ENCODE results near the gene GPR84. TPM values are rescaled to one million over a fixed set of nuclear protein-coding genes. Genes with fewer than 3 reads are reported as not detected.

GPR84 gene
- total and polyA plus RNA-seq, 10 of the 15 experiments (the other 5 are each of a cell fraction or from before 2014, with no cell fraction given) = 0.37 to 4.7 (median 2.6) TPM

GRCh38 chr12:54357506-54358190 is 6.6 kb downstream of the GPR84 start (continued):
- no peak for TF ChIP-seq RELA (IDR thresholded peaks at IDR 0.05; ENCODE audit: borderline replicate concordance, partially characterized antibody)
- TF ChIP-seq SIX5 (IDR thresholded peaks at IDR 0.05; ENCODE audit: low read depth, low read length, severe bottlenecking) = no peak

DNA sequence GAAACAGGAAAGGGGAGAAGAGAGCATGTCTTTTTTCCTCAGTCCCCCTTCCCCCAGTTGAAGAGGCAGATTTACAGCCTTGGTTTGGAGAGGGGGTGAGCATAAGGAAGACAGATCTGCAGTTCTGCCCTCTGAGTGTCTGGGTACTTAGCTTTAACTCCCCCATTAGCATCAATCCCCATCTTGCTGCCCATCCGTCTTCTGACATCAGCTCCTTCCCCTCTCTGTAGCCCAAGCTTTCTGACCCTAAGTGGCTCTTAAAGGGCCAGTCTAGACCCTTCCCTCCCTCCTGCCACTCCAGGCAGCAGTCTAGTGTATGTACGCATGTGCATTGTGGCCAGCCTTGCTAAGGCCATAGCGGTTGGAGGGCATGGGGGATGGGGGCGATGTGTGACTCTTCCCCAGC is 7.3 kb downstream of the GPR84 start:
- H3K4me2 ChIP-seq (ENCODE audit: control insufficient read depth, insufficient read depth) = no peak overlapping the region
- ChIA-PET RAD21 (ENCODE audit: unreplicated experiment) (interaction anchor here (0.9 to 2.7 kb wide), 4 partner anchors 19 to 142 kb away, joined by 3 to 22 read pairs (median 3); partner anchors contain the start of gene COPZ1), CTCF (interaction anchor here (0.7 to 8.6 kb wide), 8 partner anchors 11 to 138 kb away, joined by 3 to 116 read pairs (median 37); partner anchors contain the start of gene COPZ1), POLR2A (interaction anchor here (0.5 to 3.8 kb wide), 7 partner anchors 14 to 109 kb away, joined by 3 to 29 read pairs (median 4); partner anchors contain the start of genes CBX5 and HNRNPA1), SMC1A (ENCODE audit: uncharacterized antibody, unreplicated experiment) (interaction anchor here (0.7 to 2.5 kb wide), 6 partner anchors 12 to 141 kb away, joined by 3 to 8 read pairs (median 4); no protein-coding TSS in a partner anchor)
- FAIRE-seq (no peak), DNase-seq (ENCODE audit: low read depth, low spot score) (no peak), ATAC-seq (no peak)
- in situ Hi-C loops (cut with MboI) = no loop called here
- no peak overlapping the region for H2AFZ ChIP-seq (ENCODE audit: control insufficient read depth, low read depth, low read length)
- no peaks in the 10 kb centered on the region for H3K9me3 ChIP-seq (replicated peaks; ENCODE audit: control insufficient read depth, insufficient read depth, low read length)
- H4K20me1 ChIP-seq (ENCODE audit: control insufficient read depth, insufficient read depth) = no peaks in the 10 kb centered on the region
- intact Hi-C loops (cut with micrococcal nuclease; ENCODE audit: unreplicated experiment) = no loop called here
- no peak overlapping the region for H3K4me3 ChIP-seq
- no peaks in the 10 kb centered on the region for H3K27me3 ChIP-seq (replicated peaks in 1 of 2; ENCODE audit: control insufficient read depth in 2 of 2, insufficient read depth in 2 of 2, low read length in 1 of 2)
- no peaks in the 10 kb centered on the region for H3K79me2 ChIP-seq (ENCODE audit: control insufficient read depth, insufficient read depth, low read length)
- WGBS (ENCODE audit: insufficient coverage, insufficient replicate concordance, low lambda C conversion rate, missing lambda C conversion rate) = 97% methylated on average over 4 of the region's 4 CpGs
- peaks cover 12% of the 10 kb centered on the region; the same call in 1 of the 2 replicates for H3K4me1 ChIP-seq (ENCODE audit: control insufficient read depth, insufficient read depth, low read length)
- no peak overlapping the region for H3K9ac ChIP-seq (ENCODE audit: control insufficient read depth, insufficient read depth, low read length)
- no TSS peak for BruUV-seq (replicated peaks)
- no peaks in the 10 kb centered on the region; a peak in 1 of 4 replicates for H3K36me3 ChIP-seq (ENCODE audit: control insufficient read depth in 2 of 2, insufficient read depth in 2 of 2, low read length in 1 of 2)
- no peak overlapping the region for H3K27ac ChIP-seq (ENCODE audit: control insufficient read depth, insufficient read depth)
- TF ChIP-seq, protein P1, sequence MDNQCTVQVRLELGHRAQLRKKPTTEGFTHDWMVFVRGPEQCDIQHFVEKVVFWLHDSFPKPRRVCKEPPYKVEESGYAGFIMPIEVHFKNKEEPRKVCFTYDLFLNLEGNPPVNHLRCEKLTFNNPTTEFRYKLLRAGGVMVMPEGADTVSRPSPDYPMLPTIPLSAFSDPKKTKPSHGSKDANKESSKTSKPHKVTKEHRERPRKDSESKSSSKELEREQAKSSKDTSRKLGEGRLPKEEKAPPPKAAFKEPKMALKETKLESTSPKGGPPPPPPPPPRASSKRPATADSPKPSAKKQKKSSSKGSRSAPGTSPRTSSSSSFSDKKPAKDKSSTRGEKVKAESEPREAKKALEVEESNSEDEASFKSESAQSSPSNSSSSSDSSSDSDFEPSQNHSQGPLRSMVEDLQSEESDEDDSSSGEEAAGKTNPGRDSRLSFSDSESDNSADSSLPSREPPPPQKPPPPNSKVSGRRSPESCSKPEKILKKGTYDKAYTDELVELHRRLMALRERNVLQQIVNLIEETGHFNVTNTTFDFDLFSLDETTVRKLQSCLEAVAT (IDR thresholded peaks at IDR 0.05) = no peak
- TF ChIP-seq POLR2AphosphoS5 (IDR thresholded peaks at IDR 0.05; ENCODE audit: low read length) = no peak
- no peak for TF ChIP-seq RUNX3 (IDR thresholded peaks at IDR 0.05; ENCODE audit: low read length)
- TF ChIP-seq, protein P2, sequence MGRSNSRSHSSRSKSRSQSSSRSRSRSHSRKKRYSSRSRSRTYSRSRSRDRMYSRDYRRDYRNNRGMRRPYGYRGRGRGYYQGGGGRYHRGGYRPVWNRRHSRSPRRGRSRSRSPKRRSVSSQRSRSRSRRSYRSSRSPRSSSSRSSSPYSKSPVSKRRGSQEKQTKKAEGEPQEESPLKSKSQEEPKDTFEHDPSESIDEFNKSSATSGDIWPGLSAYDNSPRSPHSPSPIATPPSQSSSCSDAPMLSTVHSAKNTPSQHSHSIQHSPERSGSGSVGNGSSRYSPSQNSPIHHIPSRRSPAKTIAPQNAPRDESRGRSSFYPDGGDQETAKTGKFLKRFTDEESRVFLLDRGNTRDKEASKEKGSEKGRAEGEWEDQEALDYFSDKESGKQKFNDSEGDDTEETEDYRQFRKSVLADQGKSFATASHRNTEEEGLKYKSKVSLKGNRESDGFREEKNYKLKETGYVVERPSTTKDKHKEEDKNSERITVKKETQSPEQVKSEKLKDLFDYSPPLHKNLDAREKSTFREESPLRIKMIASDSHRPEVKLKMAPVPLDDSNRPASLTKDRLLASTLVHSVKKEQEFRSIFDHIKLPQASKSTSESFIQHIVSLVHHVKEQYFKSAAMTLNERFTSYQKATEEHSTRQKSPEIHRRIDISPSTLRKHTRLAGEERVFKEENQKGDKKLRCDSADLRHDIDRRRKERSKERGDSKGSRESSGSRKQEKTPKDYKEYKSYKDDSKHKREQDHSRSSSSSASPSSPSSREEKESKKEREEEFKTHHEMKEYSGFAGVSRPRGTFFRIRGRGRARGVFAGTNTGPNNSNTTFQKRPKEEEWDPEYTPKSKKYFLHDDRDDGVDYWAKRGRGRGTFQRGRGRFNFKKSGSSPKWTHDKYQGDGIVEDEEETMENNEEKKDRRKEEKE (IDR thresholded peaks at IDR 0.05) = no peak
- TF ChIP-seq, protein P3, sequence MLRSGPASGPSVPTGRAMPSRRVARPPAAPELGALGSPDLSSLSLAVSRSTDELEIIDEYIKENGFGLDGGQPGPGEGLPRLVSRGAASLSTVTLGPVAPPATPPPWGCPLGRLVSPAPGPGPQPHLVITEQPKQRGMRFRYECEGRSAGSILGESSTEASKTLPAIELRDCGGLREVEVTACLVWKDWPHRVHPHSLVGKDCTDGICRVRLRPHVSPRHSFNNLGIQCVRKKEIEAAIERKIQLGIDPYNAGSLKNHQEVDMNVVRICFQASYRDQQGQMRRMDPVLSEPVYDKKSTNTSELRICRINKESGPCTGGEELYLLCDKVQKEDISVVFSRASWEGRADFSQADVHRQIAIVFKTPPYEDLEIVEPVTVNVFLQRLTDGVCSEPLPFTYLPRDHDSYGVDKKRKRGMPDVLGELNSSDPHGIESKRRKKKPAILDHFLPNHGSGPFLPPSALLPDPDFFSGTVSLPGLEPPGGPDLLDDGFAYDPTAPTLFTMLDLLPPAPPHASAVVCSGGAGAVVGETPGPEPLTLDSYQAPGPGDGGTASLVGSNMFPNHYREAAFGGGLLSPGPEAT (IDR thresholded peaks at IDR 0.05; ENCODE audit: low read depth) = no peak
- no peak for TF ChIP-seq HCFC1 (IDR thresholded peaks at IDR 0.05; ENCODE audit: low read length)
- TF ChIP-seq, protein P4, sequence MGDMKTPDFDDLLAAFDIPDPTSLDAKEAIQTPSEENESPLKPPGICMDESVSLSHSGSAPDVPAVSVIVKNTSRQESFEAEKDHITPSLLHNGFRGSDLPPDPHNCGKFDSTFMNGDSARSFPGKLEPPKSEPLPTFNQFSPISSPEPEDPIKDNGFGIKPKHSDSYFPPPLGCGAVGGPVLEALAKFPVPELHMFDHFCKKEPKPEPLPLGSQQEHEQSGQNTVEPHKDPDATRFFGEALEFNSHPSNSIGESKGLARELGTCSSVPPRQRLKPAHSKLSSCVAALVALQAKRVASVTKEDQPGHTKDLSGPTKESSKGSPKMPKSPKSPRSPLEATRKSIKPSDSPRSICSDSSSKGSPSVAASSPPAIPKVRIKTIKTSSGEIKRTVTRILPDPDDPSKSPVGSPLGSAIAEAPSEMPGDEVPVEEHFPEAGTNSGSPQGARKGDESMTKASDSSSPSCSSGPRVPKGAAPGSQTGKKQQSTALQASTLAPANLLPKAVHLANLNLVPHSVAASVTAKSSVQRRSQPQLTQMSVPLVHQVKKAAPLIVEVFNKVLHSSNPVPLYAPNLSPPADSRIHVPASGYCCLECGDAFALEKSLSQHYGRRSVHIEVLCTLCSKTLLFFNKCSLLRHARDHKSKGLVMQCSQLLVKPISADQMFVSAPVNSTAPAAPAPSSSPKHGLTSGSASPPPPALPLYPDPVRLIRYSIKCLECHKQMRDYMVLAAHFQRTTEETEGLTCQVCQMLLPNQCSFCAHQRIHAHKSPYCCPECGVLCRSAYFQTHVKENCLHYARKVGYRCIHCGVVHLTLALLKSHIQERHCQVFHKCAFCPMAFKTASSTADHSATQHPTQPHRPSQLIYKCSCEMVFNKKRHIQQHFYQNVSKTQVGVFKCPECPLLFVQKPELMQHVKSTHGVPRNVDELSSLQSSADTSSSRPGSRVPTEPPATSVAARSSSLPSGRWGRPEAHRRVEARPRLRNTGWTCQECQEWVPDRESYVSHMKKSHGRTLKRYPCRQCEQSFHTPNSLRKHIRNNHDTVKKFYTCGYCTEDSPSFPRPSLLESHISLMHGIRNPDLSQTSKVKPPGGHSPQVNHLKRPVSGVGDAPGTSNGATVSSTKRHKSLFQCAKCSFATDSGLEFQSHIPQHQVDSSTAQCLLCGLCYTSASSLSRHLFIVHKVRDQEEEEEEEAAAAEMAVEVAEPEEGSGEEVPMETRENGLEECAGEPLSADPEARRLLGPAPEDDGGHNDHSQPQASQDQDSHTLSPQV (IDR thresholded peaks at IDR 0.05) = no peak
- no peak for TF ChIP-seq IKZF2 (IDR thresholded peaks at IDR 0.05)
- TF ChIP-seq RB1 (IDR thresholded peaks at IDR 0.05; ENCODE audit: borderline replicate concordance) = no peak

All from GM12878 (cell line).